ENCODE data around the gene CLEC2D.
"Not testable (repeated sequence)": the region's sequence is repeated elsewhere in the genome, so short reads cannot be mapped to it uniquely, and the experiment has no call there.

- TF ChIP-seq CTCF (conservative IDR thresholded peaks at IDR 0.05); EZH2 (IDR thresholded peaks at IDR 0.05; ENCODE audit: low read depth): not testable (repeated sequence)
Measured at GRCh38 chr12:9682949-9683348, 13.4 kb downstream of the CLEC2D start.

Measured in PC-9 (cell line).